Esophagus mucosa (tissue), 1 donor: ENCODE measurements around the gene SDR39U1. TPM values are rescaled to one million over a fixed set of nuclear protein-coding genes. Genes with fewer than 3 reads are reported as not detected.
A peak's percentile ranks its signal among the peaks of the same experiment; 100 is the strongest.

Experiments used
- ATAC-seq: fragments of 200-7000 bp; cut with Tn5 transposase; one replicate; pipeline ENCODE4 v1.9.1; 2020
- total RNA-seq: library from RNA; stranded (reverse); gene quantifications from one replicate; pipeline ENCODE4 v1.2.4, GENCODE V29; 2023
- donor health status: DM: yes; HTN: yes; CAD: no.

SDR39U1 gene
- total RNA-seq, 1 donor from 2014 or later: 23.8 TPM

- peak; percentile 24 for ATAC-seq
Measured at GRCh38 chr14:24441904-24442239, 704 bp downstream of the SDR39U1 start.

- ATAC-seq: no peak
Measured at GRCh38 chr14:24441485-24441884, 1.1 kb downstream of the SDR39U1 start.

GRCh38 chr14:24440606-24441399 lies 1.8 kb downstream of the SDR39U1 start:
- no peak for ATAC-seq

GRCh38 chr14:24439830-24440605 lies 2.6 kb downstream of the SDR39U1 start:
- no peak for ATAC-seq

- ATAC-seq: no peak
Measured at GRCh38 chr14:24439257-24439656, 3.3 kb downstream of the SDR39U1 start.

- ATAC-seq: no peak
Measured at GRCh38 chr14:24438223-24439097, 4.1 kb downstream of the SDR39U1 start.

- no peak for ATAC-seq
Measured at GRCh38 chr14:24437736-24438067, 4.9 kb downstream of the SDR39U1 start.

- ATAC-seq: no peak
Measured at GRCh38 chr14:24437020-24437735, 5.4 kb downstream of the SDR39U1 start.

- peak; percentile 52 for ATAC-seq
Measured at GRCh38 chr14:24436355-24437019, 6.1 kb downstream of the SDR39U1 start.

- no peak for ATAC-seq
Measured at GRCh38 chr14:24435998-24436354, 6.6 kb downstream of the SDR39U1 start.

- no peak for ATAC-seq
Measured at GRCh38 chr14:24435192-24435810, 7.3 kb downstream of the SDR39U1 start.

GRCh38 chr14:24434676-24435075 lies 7.9 kb downstream of the SDR39U1 start:
- ATAC-seq: no peak

- no peak for ATAC-seq
Measured at GRCh38 chr14:24434036-24434435, 8.5 kb downstream of the SDR39U1 start.

GRCh38 chr14:24432259-24433131 lies 10.1 kb downstream of the SDR39U1 start:
- no peak for ATAC-seq

GRCh38 chr14:24431569-24432258 lies 10.9 kb downstream of the SDR39U1 start:
- peak; percentile 81 for ATAC-seq

GRCh38 chr14:24430682-24431568 lies 11.7 kb downstream of the SDR39U1 start:
- ATAC-seq: no peak

- peak; percentile 67 for ATAC-seq
Measured at GRCh38 chr14:24430143-24430681, 12.4 kb downstream of the SDR39U1 start.

GRCh38 chr14:24429395-24430142 lies 13.0 kb downstream of the SDR39U1 start, which contains the start of the genes CBLN3 and KHNYN:
CBLN3 (minus strand) TSS chr14:24429668; CDS start chr14:24429054, 614 bp downstream.
KHNYN (plus strand) TSS chr14:24429954; CDS start chr14:24430731, 777 bp downstream.
- peak; percentile 81 for ATAC-seq
